Activated CD4-positive, alpha-beta T cell treated with anti-CD3 and anti-CD28 coated beads, Interleukin-2, Interleukin-4, amounts not matched to agents 100 ng/mL and 50 ng/mL, durations not matched to agents 16 hours and 8 hours (primary cell): ENCODE results near the gene RASA3.
"Not testable (repeated sequence)": the region's sequence is repeated elsewhere in the genome, so short reads cannot be mapped to it uniquely, and the experiment has no call there.

Experiments used
- DNase-seq: peaks from one replicate; pipeline ENCODE4 v3.0.0-alpha.2; 2020; ENCODE audit warnings: low spot score

The RASA3 gene

DNA sequence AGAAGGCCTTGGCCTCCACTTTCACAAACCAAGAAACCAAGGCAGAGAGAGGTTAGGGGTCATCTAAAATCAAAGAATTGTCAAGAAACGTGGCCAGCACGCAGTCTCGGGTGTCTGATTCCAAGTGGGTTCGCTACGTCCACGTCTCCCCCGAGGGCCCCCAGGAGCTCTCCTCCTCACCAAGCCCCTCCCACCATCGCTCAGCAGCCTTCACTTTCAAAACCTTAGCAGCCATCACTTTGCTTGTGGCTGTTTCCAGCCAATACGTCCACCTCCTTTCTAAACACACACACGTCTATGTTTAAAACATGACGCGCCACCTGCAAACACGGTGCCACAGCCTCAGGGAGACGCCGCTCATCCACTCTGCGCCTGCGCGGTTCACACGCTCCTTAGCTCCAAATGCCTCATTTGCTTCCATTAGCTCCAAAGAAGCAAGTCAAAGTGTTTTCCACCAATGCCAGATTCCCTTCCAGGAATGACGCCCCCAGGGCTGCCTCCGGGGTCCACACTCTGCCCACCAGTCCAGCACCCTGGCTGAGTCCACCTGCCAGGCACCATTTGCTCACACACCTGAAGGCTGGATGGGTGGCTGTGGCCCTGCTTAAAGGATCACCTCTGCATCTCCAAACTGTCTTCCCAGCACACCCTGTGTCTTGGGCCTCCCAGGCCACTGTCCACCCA, 5.5 kb downstream of the RASA3 start:
- no peak for DNase-seq

DNA sequence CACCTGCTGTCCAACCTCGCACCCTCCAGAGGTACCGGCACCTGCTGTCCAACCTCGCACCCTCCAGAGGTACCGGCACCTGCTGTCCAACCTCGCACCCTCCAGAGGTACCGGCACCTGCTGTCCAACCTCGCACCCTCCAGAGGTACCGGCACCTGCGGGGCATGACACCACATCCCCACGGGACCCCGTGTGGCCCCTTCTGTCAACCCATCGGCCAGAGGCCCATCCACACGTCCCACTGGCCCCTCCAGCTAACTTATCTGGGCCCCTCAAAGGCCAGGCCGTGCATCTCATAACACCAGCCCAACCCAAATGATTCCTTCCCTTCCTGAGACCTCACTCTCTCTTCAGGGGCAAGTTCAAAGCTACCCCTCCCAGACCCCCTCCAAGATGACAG, 6.3 kb downstream of the RASA3 start:
- not testable (repeated sequence) for DNase-seq

DNA sequence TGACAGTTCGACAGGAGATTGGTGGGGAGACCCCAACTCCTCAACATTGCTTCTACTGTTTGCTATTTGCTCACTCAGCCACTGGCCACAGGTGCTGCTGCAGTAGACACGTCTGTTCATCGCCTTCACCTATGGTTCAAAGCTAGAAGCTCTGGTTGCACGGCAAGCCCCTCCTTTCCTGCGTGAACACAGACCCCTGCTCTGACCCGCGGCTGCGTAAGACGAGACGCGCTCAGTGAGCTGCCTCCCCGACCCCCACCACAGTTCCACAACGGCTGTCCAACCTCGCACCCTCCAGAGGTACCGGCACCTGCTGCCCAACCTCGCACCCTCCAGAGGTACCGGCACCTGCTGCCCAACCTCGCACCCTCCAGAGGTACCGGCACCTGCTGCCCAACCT, 6.8 kb downstream of the RASA3 start:
- no peak for DNase-seq

DNA sequence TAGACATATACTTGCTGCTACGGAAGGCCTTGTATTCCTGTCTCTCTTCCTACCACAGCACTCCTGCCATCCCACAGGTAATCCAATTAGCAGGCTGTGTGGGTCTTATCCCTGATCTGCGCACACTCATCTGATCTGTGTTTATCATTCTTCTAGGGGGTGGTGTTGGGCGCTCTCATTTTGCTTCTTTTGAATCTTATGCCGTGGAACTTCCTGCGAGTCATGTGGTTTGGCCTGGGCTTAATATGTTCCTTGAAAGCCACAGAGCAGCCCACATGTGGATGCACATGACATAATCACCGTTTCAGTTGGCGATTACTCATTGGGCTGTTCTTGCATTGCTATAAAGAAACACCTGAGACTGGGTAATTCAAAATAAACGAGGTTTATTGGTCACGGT, 7.5 kb downstream of the RASA3 start:
- DNase-seq, result peak; percentile 63

DNA sequence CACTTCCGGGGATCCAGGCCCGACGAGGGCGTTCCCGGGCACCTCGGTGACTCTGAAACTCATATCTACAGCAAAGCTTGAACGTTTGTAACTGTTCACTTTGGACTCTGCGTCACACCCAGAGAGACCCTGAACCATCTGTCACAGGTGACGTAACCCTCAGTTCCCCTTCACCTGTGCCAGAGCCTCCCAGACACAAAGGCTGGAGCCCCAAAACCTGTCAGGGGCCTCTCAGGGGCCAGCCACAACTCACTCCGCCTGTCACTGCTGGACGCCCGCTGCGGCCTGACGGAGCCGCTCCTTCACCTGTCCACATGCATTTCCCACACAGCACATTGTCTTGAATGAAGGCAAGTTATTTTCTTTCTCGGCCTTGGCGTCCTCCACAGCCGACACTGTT, 8.0 kb downstream of the RASA3 start:
- DNase-seq, result no peak

- no peak for DNase-seq
These were observed 8.5 kb downstream of the RASA3 start for GRCh38 chr13:114123876-114124275.

GRCh38 chr13:114123448-114123847, 9.0 kb downstream of the RASA3 start:
- DNase-seq, result no peak

DNA sequence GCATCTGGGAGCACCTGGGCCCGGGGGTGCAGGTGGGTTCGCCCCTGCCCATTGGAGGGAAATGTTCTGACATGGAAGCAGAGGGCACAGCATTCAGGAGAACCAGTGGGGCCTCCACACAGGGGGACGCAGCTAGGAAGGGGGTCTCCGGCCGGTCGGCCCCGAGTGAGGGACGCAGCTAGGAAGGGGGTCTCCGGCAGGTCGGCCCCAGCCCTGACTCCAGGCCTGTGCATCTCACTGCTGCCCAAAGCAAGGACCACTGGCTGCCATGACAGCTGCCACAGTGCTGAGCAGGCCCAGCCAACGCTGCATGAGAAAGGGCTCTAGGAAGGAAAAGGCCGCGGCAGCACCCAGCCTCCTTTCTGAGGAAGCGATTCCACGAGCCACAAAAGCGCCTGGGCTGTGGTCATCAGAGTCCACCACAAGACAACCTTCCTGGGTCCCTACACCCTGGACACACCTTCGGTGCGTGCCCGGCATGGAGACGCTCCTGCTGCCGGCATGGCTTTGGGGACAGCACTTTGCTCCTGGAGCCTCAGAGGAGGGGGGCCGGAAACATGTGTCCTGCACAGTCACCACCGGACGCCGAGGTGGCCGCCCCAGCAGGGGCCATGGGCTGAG, 9.7 kb downstream of the RASA3 start:
- no peak for DNase-seq

GRCh38 chr13:114122127-114122511, 10.3 kb downstream of the RASA3 start:
- no peak for DNase-seq

DNA sequence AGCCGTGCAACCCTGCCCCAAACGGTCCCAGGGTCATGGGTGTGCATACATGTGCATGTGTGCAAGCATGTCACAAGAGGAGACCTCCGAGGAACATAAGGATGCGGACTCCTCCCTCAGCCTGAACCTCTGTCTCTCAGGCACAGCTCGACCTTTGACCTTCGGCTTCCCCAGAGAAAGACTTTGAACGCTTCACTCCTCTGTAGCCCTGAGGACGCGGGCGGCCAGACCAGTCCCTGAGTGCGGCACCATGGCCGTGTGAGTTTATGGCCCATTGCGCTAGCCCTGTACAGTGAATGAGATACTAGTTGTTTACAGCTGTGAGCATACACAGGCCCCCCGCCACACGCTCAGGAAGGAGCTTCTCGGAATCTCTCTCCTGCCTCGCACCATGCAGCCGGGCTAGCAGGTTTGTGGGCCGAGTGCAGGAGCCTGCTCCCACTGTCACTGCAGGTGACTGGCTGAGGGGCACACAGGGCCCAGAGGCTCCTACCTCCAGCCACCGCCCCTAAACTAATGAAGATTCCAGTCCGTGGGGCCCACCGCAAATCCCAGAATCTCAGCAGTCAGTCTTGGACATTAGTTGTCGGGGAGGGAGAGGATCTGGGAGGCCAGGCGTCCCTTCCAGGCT, 10.8 kb downstream of the RASA3 start:
- no peak for DNase-seq

DNA sequence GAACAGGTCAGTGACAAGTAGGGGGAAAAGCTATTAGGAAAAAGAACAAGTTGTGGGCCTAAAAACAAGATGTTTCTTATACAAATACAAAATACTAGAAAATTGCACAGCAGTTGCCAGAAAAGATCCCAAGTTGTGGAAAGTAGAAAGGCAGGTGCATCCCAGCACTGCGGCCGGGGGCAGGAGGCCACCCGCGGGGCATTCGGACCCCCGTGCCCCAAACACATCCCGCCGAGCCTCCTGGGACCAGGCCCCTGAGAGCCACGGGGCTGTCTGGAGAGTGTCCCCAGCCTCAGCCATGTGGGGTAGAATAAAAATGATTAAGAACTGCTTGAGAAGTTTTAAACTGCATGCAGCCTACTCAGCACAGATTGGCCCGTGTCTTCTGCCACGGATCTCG, 11.4 kb downstream of the RASA3 start:
- no peak for DNase-seq

GRCh38 chr13:114120591-114121011, 11.8 kb downstream of the RASA3 start:
- DNase-seq, result no peak

- DNase-seq, result no peak
These were observed 13.2 kb downstream of the RASA3 start for GRCh38 chr13:114119196-114119595.

DNA sequence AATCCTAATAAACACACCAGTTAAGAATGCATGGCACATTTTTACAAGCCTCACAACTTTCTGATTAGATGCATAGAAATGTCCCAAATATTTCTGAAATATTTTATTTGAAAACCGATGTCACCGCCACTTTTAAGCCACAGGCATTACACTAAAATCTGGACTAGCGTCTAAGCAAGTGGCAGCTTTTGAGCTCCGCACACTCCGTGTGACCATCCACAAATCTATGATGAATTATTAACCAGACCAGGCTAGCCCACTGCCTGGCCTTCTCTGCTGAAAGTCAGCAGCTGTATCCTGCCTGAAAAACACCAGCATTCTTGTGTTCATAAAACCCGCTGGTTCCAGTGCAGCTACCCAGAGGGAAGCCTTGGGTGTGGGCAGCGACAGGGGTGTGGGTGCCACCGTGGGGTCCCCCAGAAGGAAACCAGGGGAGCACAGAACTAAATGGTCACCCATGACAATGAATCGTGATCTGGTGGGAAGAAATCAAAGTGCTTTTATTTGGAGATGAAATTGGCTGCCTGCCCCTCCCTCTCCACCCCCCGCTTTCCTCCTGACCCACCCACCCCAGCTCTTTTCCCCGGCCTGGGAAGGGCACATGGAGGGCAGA, 13.8 kb downstream of the RASA3 start:
- no peak for DNase-seq

DNA sequence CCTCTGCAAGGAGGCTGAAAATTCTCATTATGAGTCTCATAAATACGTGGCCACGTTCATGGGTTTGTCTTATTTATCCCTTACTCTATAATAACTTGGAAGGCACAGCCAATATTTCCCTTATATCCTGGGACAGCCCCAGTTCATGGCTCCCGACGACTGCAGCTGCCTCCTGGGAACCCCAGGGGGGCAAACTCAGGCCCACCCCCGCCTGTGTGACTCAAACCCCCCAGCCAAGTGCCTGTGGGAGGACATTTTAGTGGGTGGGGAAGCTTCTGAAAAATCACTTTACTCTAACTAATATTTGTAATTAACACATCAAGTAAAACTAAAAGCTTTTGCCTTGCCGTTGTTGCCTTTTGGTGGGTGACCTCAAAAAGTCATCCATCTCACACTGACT, 14.3 kb downstream of the RASA3 start:
- no peak for DNase-seq

- DNase-seq, result not testable (repeated sequence)
These were observed 15.0 kb downstream of the RASA3 start for GRCh38 chr13:114117341-114117874.

GRCh38 chr13:114116734-114117133, 15.7 kb downstream of the RASA3 start:
- DNase-seq, result no peak

DNA sequence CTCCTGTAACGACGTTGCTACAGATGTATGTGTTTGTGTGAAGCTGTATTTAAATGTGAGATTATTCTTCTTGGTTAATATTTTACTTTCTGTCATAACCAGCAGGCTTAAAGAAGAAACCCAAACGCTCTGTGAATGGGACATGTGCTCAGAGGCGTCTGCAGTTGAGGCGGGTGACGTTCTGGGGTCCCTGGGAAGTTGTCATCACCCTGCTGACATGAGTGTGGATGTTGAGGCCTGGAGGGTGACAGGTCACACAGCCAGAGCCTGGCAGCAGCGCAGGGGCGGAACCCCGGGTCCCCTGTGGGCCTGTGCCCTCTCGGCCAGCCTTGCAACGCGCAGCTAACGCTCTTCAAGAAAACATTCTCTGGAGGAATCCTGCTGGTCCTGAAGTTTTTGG, 16.6 kb downstream of the RASA3 start:
- no peak for DNase-seq

- DNase-seq, result no peak
These were observed 17.2 kb downstream of the RASA3 start for GRCh38 chr13:114115191-114115671.

GRCh38 chr13:114114666-114115065, 17.8 kb downstream of the RASA3 start:
- not testable (repeated sequence) for DNase-seq

GRCh38 chr13:114114006-114114640, 18.3 kb downstream of the RASA3 start:
- no peak for DNase-seq

GRCh38 chr13:114113395-114113794, 19.0 kb downstream of the RASA3 start:
- DNase-seq, result not testable (repeated sequence)
